Measurements from ENCODE around the gene WIZ. TPM values are rescaled to one million over a fixed set of nuclear protein-coding genes. Genes with fewer than 3 reads are reported as not detected.

The WIZ gene
- total RNA-seq, 1 experiment from 2014 or later, result 46.4 TPM

DNA sequence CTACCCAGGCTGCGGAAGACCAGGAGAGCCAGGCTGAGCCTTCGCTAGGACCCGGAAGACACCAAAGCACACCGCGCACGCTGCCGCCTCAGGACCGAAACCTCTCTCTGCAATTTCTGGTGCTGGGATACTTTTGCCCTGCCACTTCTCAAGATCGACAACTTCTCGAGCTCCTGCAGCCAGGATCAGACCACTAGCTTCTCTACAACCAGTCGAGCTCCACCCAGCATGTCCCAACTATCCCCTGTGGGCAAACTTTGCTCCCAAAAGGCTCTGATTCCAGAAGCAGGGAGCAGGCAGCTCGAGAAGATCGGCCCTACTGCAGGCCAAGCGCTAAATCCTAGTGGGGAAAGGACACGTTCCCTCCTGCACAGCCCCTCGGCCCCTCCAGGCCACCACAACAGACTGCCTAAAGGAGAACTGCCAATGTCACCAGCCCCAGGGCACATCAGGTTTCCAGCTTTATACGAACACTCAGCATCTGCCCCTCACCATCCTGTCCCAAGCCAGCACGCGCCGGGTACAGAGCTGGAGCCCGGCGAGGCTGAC, 71.1 kb downstream of the WIZ start:
- peaks cover 21% of the 10 kb centered on the region for H3K4me1 Mint-ChIP-seq (ENCODE audit: insufficient read depth, unreplicated experiment)
- peak overlapping the region; percentile 94 for H3K27ac Mint-ChIP-seq (ENCODE audit: low read depth, unreplicated experiment)
- BruUV-seq (replicated peaks), result TSS peak; percentile 33
- no peaks in the 10 kb centered on the region for H3K9me3 Mint-ChIP-seq (ENCODE audit: unreplicated experiment)
- peak; percentile 63 for DNase-seq (ENCODE audit: unreplicated experiment)
- H3K4me3 Mint-ChIP-seq (ENCODE audit: unreplicated experiment), result peak overlapping the region; percentile 97
- intact Hi-C loops (cut with micrococcal nuclease), result loop anchor here (1.0 to 5.0 kb wide), 4 partner anchors 40 to 201 kb away; partner anchors contain the start of gene AKAP8L
- POLR2A ChIA-PET, result interaction anchor here (0.6 to 5.4 kb wide), 27 partner anchors 9 to 700 kb away, joined by 3 to 108 read pairs (median 4); partner anchors contain the start of genes AKAP8L and BRD4
- no peaks in the 10 kb centered on the region for H3K27me3 Mint-ChIP-seq (ENCODE audit: insufficient read depth, unreplicated experiment)
- CTCF ChIA-PET, result interaction anchor here (0.5 to 1.8 kb wide), 16 partner anchors 17 to 1643 kb away, joined by 3 to 5 read pairs (median 3); partner anchors contain the start of genes AKAP8L and FAM32A
- TF ChIP-seq, protein P1, sequence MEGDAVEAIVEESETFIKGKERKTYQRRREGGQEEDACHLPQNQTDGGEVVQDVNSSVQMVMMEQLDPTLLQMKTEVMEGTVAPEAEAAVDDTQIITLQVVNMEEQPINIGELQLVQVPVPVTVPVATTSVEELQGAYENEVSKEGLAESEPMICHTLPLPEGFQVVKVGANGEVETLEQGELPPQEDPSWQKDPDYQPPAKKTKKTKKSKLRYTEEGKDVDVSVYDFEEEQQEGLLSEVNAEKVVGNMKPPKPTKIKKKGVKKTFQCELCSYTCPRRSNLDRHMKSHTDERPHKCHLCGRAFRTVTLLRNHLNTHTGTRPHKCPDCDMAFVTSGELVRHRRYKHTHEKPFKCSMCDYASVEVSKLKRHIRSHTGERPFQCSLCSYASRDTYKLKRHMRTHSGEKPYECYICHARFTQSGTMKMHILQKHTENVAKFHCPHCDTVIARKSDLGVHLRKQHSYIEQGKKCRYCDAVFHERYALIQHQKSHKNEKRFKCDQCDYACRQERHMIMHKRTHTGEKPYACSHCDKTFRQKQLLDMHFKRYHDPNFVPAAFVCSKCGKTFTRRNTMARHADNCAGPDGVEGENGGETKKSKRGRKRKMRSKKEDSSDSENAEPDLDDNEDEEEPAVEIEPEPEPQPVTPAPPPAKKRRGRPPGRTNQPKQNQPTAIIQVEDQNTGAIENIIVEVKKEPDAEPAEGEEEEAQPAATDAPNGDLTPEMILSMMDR (IDR thresholded peaks at IDR 0.05; ENCODE audit: unreplicated experiment), result no peak
- H3K36me3 Mint-ChIP-seq (ENCODE audit: insufficient read depth, unreplicated experiment), result peaks cover 72% of the 10 kb centered on the region

DNA sequence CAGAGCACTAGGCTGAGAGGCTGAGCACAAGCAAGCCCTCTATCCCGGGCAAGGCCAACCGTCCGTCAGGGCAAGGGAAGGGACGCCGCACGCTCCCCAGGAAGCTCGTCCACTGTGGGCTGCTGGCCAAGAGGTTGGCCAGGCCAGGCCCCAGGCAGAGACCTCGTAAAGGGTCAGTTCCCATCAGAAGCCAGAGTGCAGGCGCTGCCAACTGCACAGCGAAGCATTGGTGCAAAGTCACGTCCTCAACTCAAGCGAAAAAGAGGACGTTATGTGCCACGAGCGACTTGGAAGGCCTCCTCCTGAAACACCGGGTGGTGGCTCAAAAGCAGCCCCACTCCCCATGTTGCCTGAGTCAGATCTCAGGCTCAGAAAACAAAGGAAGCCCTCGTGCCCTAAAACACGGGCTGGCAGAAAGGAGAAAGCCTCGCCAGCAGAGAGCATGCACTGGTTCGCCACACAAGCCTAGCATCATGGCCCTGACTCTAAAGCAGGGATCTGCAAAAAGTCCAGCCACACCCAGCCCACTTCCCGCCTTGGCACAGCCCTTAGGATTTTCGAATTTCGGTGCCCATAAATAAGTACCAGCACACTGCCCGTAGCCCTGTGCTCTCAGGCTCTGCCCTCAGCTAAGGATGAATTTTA, 74.8 kb downstream of the WIZ start:
- H3K4me3 Mint-ChIP-seq (ENCODE audit: unreplicated experiment), result no peak overlapping the region
- CTCF ChIA-PET, result interaction anchor here (0.6 to 1.5 kb wide), 3 partner anchors 92 to 600 kb away, joined by 3 to 4 read pairs (median 4); no protein-coding TSS in a partner anchor

DNA sequence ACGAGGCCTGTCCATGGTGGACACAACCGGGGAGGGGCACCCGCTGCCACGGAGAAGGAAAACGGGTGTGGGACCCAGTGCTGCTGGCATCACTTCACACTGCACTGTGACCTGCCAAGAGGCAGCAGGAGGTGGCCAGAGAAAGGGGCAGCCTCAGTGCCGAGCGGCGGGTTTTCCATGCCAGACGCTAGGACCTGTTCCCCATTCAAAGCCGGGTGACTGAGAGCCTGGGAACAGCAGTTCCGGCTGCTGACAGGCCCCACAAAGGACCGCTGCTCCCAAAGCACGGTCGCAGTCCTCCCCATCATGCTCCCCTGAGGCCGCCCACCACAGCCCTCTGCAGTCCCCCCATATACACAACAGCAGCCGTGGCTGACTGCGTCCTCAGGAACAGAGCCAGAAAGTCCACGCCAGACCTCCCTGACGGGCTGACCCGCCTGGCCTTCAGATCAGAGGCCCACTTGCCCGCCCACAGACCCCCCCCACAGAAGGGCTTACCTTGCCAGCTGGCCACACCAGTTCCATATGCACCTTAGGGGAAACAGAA, 75.6 kb downstream of the WIZ start:
- no peak for DNase-seq (ENCODE audit: unreplicated experiment)
- intact Hi-C loops (cut with micrococcal nuclease), result no loop called here
- Mint-ChIP-seq H3K4me1 (ENCODE audit: insufficient read depth, unreplicated experiment) (peaks cover 8% of the 10 kb centered on the region), H3K4me3 (ENCODE audit: unreplicated experiment) (no peak overlapping the region), H3K27me3 (ENCODE audit: insufficient read depth, unreplicated experiment) (no peaks in the 10 kb centered on the region), H3K36me3 (ENCODE audit: insufficient read depth, unreplicated experiment) (peaks cover 83% of the 10 kb centered on the region), H3K27ac (ENCODE audit: low read depth, unreplicated experiment) (no peak overlapping the region), H3K9me3 (ENCODE audit: unreplicated experiment) (no peaks in the 10 kb centered on the region)
- ChIA-PET CTCF (no interaction called here), POLR2A (no interaction called here)
- BruUV-seq (replicated peaks), result no TSS peak
- TF ChIP-seq, protein P1 (IDR thresholded peaks at IDR 0.05; ENCODE audit: unreplicated experiment), result no peak

More for the DNA sequence above, 74.8 kb downstream of the WIZ start:
- no peak for DNase-seq (ENCODE audit: unreplicated experiment)
- Mint-ChIP-seq H3K4me1 (ENCODE audit: insufficient read depth, unreplicated experiment) (peaks cover 8% of the 10 kb centered on the region), H3K36me3 (ENCODE audit: insufficient read depth, unreplicated experiment) (peaks cover 84% of the 10 kb centered on the region), H3K27ac (ENCODE audit: low read depth, unreplicated experiment) (no peak overlapping the region), H3K9me3 (ENCODE audit: unreplicated experiment) (no peaks in the 10 kb centered on the region), H3K27me3 (ENCODE audit: insufficient read depth, unreplicated experiment) (no peaks in the 10 kb centered on the region)
- POLR2A ChIA-PET, result interaction anchor here (0.7 kb wide), 1 partner anchor 650 kb away, joined by 3 read pairs; no protein-coding TSS in a partner anchor
- BruUV-seq (replicated peaks), result no TSS peak
- TF ChIP-seq, protein P1 (IDR thresholded peaks at IDR 0.05; ENCODE audit: unreplicated experiment), result no peak
- intact Hi-C loops (cut with micrococcal nuclease), result loop anchor here (5.0 kb wide), 1 partner anchor 198 kb away; no protein-coding TSS in a partner anchor

DNA sequence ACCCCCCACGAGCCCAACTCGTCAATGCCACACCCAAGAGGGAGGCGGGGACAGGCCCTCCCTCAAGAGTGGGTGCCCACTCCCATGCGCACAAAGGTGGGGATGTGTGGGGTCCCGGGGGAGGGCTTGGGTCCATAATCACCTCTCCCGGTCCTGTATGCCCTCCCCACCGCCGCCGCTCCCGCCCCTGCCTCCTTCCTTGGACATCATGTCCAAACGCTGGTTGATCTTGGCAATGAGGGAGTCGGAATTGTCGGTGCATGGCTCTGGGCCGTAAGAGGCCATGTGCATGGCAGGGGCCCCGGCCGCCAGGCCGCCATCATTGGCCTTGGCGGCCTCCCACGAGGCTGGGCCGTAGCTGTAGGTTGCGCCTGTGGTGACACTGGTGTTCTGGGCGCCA, 76.1 kb downstream of the WIZ start:
- ChIA-PET POLR2A (no interaction called here), CTCF (no interaction called here)
- intact Hi-C loops (cut with micrococcal nuclease), result no loop called here
- Mint-ChIP-seq H3K4me1 (ENCODE audit: insufficient read depth, unreplicated experiment) (peaks cover 8% of the 10 kb centered on the region), H3K27ac (ENCODE audit: low read depth, unreplicated experiment) (no peak overlapping the region), H3K36me3 (ENCODE audit: insufficient read depth, unreplicated experiment) (peaks cover 87% of the 10 kb centered on the region), H3K4me3 (ENCODE audit: unreplicated experiment) (no peak overlapping the region), H3K27me3 (ENCODE audit: insufficient read depth, unreplicated experiment) (no peaks in the 10 kb centered on the region), H3K9me3 (ENCODE audit: unreplicated experiment) (no peaks in the 10 kb centered on the region)
- DNase-seq (ENCODE audit: unreplicated experiment), result no peak
- no TSS peak for BruUV-seq (replicated peaks)
- TF ChIP-seq, protein P1 (IDR thresholded peaks at IDR 0.05; ENCODE audit: unreplicated experiment), result no peak
